HCT116 (cell line): Measurements from ENCODE around the gene TNIP1. TPM values are rescaled to one million over a fixed set of nuclear protein-coding genes. Genes with fewer than 3 reads are reported as not detected.

Experiments
- ATAC-seq: fragments of 200-7000 bp; cut with Tn5 transposase; 2 replicates; pipeline ENCODE4 v1.9.1; 2020; ENCODE audit warnings: mild to moderate bottlenecking, moderate library complexity
- BruUV-seq: library from RNA; stranded (reverse); fragments of 400-500 nt; replicated peaks from 2 replicates; lab custom pipeline; 2021; lab: Mats Ljungman, UMichigan
- CTCF ChIA-PET: fragments of 300-600 bp; sonication (Branson Sonifier 250); formaldehyde crosslinking; loops from one replicate; lab custom pipeline; 2021; ENCODE audit warnings: antibody characterized with exemption; lab: Charles Lee
- POLR2A ChIA-PET: fragments of 300-600, 350-600 bp; sonication (Branson Sonifier 250); formaldehyde crosslinking; loops from one replicate; lab custom pipeline; 2021; ENCODE audit warnings: antibody characterized with exemption; lab: Charles Lee
- RAD21 ChIA-PET, 2 experiments: fragments of 300-600 bp; sonication (Branson Sonifier 250); formaldehyde crosslinking; loops; one replicate each; lab custom pipeline; 2023; ENCODE audit warnings: low total read pairs in 2 of 2; ENCODE audit not compliant: uncharacterized antibody in 2 of 2, unreplicated experiment in 2 of 2, low non-redundant PET in 1 of 2; lab: Charles Lee
- DNase-seq: peaks from one replicate; pipeline ENCODE4 v3.0.0-alpha.2; 2010; ENCODE audit warnings: low read depth, low spot score
- H2AFZ ChIP-seq: fragments of 200-600 bp; shearing (Covaris generic), sonication (generic); 2 replicates; pipeline ENCODE4 v1.6.1; 2017; ENCODE audit warnings: low read depth, mixed run types, mixed read lengths, antibody characterized with exemption, low read length; ENCODE audit not compliant: poor library complexity, severe bottlenecking
- H3K27ac ChIP-seq: 2 replicates; pipeline ENCODE4 v1.5.1; 2012; ENCODE audit warnings: low read depth, low read length
- H3K27me3 ChIP-seq: fragments of 200-600 bp; sonication (generic); 2 replicates; pipeline ENCODE4 v1.6.1; 2016; ENCODE audit warnings: mixed run types, low read length, mixed read lengths; ENCODE audit not compliant: insufficient read depth
- H3K36me3 ChIP-seq, 2 experiments: fragments of 200-500 bp in 1 of 2; fragments of 200-600 bp in 1 of 2; sonication (Bioruptor generic) in 1 of 2; sonication (generic) in 1 of 2; 2 replicates each; pipeline versions ENCODE4 v1.5.1 to v1.6.1; 2014 to 2016; ENCODE audit warnings: low read length in 2 of 2, inconsistent platforms in 1 of 2, mixed read lengths in 1 of 2, mixed run types in 1 of 2; ENCODE audit not compliant: insufficient read depth in 2 of 2, control insufficient read depth in 1 of 2
- H3K4me1 ChIP-seq, 2 experiments: fragments of 200-600 bp in 1 of 2; sonication (generic) in 1 of 2; 2 replicates each; pipeline versions ENCODE4 v1.5.1 to v1.6.1; 2012 to 2017; ENCODE audit warnings: low read length in 2 of 2, inconsistent platforms in 1 of 2, mild to moderate bottlenecking in 1 of 2, mixed read lengths in 1 of 2, mixed run types in 1 of 2, moderate library complexity in 1 of 2; ENCODE audit not compliant: insufficient read depth in 2 of 2, control insufficient read depth in 1 of 2
- H3K4me2 ChIP-seq: fragments of 200-600 bp; sonication (generic); 2 replicates; pipeline ENCODE4 v1.6.1; 2017; ENCODE audit warnings: mixed run types, low read length, mixed read lengths
- H3K4me3 ChIP-seq, 2 experiments: fragments of 200-600 bp in 1 of 2; sonication (generic) in 1 of 2; replicated peaks in 1 of 2; 2 replicates each; pipeline ENCODE4 v1.5.1; 2011 to 2016; ENCODE audit warnings: low read length in 2 of 2, control low read depth in 1 of 2, low read depth in 1 of 2, mild to moderate bottlenecking in 1 of 2, mixed read lengths in 1 of 2, mixed run types in 1 of 2
- H3K79me2 ChIP-seq: fragments of 200-600 bp; sonication (generic); 2 replicates; pipeline ENCODE4 v1.6.1; 2017; ENCODE audit warnings: mild to moderate bottlenecking, mixed run types, low read length, moderate library complexity, mixed read lengths; ENCODE audit not compliant: insufficient read depth
- H3K9ac ChIP-seq: fragments of 200-600 bp; sonication (generic); 2 replicates; pipeline ENCODE4 v1.6.1; 2016; ENCODE audit warnings: low read length, mixed read lengths
- H3K9me2 ChIP-seq: fragments of 200-600 bp; sonication (generic), shearing (Covaris generic); 2 replicates; pipeline ENCODE4 v1.6.1; 2017; ENCODE audit warnings: mixed run types, mild to moderate bottlenecking, moderate library complexity; ENCODE audit not compliant: insufficient read depth
- H3K9me3 ChIP-seq, 2 experiments: fragments of 200-500 bp in 1 of 2; fragments of 200-600 bp in 1 of 2; sonication (Bioruptor generic) in 1 of 2; sonication (generic) in 1 of 2; 2 replicates each; pipeline ENCODE4 v1.6.1; 2014 to 2017; ENCODE audit warnings: low read length in 2 of 2, mixed read lengths in 2 of 2, inconsistent platforms in 1 of 2, low read depth in 1 of 2, mild to moderate bottlenecking in 1 of 2, mixed run types in 1 of 2, moderate library complexity in 1 of 2; ENCODE audit not compliant: control insufficient read depth in 1 of 2, insufficient read depth in 1 of 2
- H4K20me1 ChIP-seq: fragments of 200-600 bp; sonication (generic), shearing (Covaris generic); 2 replicates; pipeline ENCODE4 v1.6.1; 2017; ENCODE audit warnings: mixed run types, mild to moderate bottlenecking, moderate library complexity; ENCODE audit not compliant: insufficient read depth
- CBX3 ChIP-seq: IDR thresholded peaks from 2 replicates; pipeline ENCODE4 v1.6.1; 2012; ENCODE audit warnings: low read depth
- ELF1 ChIP-seq: IDR thresholded peaks from 2 replicates; pipeline ENCODE4 v1.6.1; 2012; ENCODE audit warnings: low read depth, borderline replicate concordance
- EZH2phosphoT487 ChIP-seq: fragments of 200-600 bp; IDR thresholded peaks from 2 replicates; pipeline ENCODE4 v1.6.1; 2018; ENCODE audit warnings: antibody characterized with exemption, borderline replicate concordance
- FOSL1 ChIP-seq: IDR thresholded peaks from 2 replicates; pipeline ENCODE4 v1.6.1; 2012; ENCODE audit warnings: low read depth
- POLR2A ChIP-seq: IDR thresholded peaks from 2 replicates; pipeline ENCODE4 v1.7.0; 2011; ENCODE audit warnings: borderline replicate concordance; ENCODE audit not compliant: insufficient read depth, insufficient read length; ENCODE audit errors: extremely low read depth
- POLR2AphosphoS5 ChIP-seq: IDR thresholded peaks from 2 replicates; pipeline ENCODE4 v1.6.1; 2011; ENCODE audit warnings: mild to moderate bottlenecking, low read depth, low read length, moderate library complexity
- TCF7L2 ChIP-seq: IDR thresholded peaks from 2 replicates; pipeline ENCODE4 v1.7.0; 2011; ENCODE audit warnings: borderline replicate concordance, inconsistent platforms; ENCODE audit not compliant: insufficient read depth, insufficient read length; ENCODE audit errors: extremely low read depth
- YY1 ChIP-seq: IDR thresholded peaks from 2 replicates; pipeline ENCODE4 v1.6.1; 2011; ENCODE audit warnings: low read length, low read depth, moderate library complexity, mild to moderate bottlenecking; ENCODE audit not compliant: insufficient replicate concordance; ENCODE audit errors: extremely low read depth
- ZNF274 ChIP-seq: fragments of 200-500 bp; sonication (Bioruptor generic); IDR thresholded peaks from 2 replicates; pipeline ENCODE4 v1.6.1; 2014; ENCODE audit warnings: mild to moderate bottlenecking, low read depth, low read length, inconsistent platforms
- intact Hi-C: fragments of 100-400 bp; cut with micrococcal nuclease; formaldehyde crosslinking; loops from 2 replicates; pipeline ENCODE4 v1.10.0; 2022
- total RNA-seq: library from RNA; stranded (reverse); gene quantifications from one replicate; pipeline ENCODE4 v1.2.1, GENCODE V29; 2021; ENCODE audit not compliant: unreplicated experiment
- TF ChIP-seq, protein P1 (sequence below): IDR thresholded peaks from 2 replicates; pipeline ENCODE4 v1.6.1; 2012

TNIP1 gene
- total RNA-seq, 1 experiment from 2014 or later = 46.0 TPM

DNA sequence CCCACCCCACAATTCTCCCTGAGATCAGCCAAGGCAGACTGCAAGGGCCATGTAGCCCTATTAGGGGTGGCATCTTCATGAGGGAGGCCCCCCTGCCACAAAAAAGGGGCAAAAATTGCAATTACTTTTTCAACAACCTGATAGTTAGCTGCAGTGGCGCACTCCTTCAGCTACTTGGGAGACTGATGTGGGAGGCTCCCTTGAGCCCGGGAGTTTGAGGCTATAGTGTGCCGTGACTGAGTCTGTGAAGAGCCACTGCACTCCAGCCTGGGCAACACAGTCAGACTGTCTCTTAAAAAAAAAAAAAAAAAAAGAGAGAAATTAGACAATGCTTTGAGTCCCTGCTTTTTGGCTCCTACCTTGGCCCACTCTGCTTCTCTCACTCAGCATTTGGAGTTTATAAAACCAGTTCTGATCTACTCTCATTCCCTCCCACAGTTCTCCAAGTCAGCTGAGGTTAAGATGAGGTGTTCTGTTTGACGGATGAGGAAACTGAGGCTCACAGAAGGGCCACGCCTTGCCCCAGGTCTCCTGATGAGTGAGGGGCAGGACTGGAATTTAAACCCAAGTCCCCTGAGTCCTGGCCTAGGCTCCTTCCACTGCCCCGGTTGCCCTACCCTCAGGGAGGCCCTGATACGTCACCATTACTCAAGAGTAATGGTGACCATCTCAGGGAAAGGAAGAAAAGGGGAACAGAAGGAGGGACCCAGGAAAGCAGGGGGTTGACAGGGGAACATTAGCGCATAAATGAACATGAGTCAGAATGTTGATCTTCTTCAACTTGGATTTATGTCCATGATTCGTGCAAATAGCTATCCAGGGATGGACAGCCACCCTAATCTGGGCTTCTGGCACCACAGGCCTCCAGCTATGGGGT is 51.4 kb downstream of the TNIP1 start:
- H3K79me2 ChIP-seq = no peaks in the 10 kb centered on the region
- POLR2A ChIA-PET = no interaction called here
- DNase-seq = no peak
- H3K9me2 ChIP-seq = no peaks in the 10 kb centered on the region
- RAD21 ChIA-PET = no interaction called here
- intact Hi-C loops = no loop called here
- H3K27ac ChIP-seq = no peak overlapping the region
- no peak overlapping the region for H3K9ac ChIP-seq
- no TSS peak for BruUV-seq
- CTCF ChIA-PET = no interaction called here
- no peak overlapping the region for H2AFZ ChIP-seq
- no peaks in the 10 kb centered on the region for H3K4me1 ChIP-seq
- no peaks in the 10 kb centered on the region for H3K9me3 ChIP-seq
- H4K20me1 ChIP-seq = no peaks in the 10 kb centered on the region
- no peak overlapping the region for H3K4me2 ChIP-seq
- no peak for ATAC-seq
- H3K36me3 ChIP-seq = 0 out of 4 replicates have a peak, but pooled peaks cover 6 to 11% of the 10 kb centered on the region in 2 experiments
- no peak for TF ChIP-seq EZH2phosphoT487
- no peak for TF ChIP-seq POLR2AphosphoS5
- no peak for TF ChIP-seq ELF1
- TF ChIP-seq ZNF274 = no peak
- TF ChIP-seq POLR2A = no peak
- TF ChIP-seq CBX3 = no peak
- no peak for TF ChIP-seq YY1
- no peaks in the 10 kb centered on the region for H3K27me3 ChIP-seq
- no peak overlapping the region for H3K4me3 ChIP-seq

DNA sequence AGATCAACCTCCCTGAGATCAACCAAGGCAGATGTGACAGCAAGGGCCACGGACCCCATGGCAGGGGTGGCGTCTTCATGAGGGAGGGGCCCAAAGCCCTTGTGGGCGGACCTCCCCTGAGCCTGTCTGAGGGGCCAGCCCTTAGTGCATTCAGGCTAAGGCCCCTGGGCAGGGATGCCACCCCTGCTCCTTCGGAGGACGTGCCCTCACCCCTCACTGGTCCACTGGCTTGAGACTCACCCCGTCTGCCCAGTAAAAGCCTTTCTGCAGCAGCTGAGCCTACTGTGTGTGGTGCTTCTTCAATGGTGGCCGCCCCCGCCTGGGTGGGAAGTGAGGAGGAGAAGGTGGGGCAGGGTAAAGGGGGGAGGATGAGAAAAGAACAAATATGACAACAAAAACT is 52.1 kb downstream of the TNIP1 start:
- Histone ChIP-seq H3K4me1 (no peaks in the 10 kb centered on the region), H3K9ac (no peak overlapping the region), H3K79me2 (no peaks in the 10 kb centered on the region), H3K27ac (no peak overlapping the region), H3K9me2 (no peaks in the 10 kb centered on the region), H3K27me3 (no peaks in the 10 kb centered on the region), H3K4me3 (no peak overlapping the region), H3K9me3 (no peaks in the 10 kb centered on the region), H2AFZ (no peak overlapping the region), H3K36me3 (0 out of 4 replicates have a peak, but pooled peaks cover 4 to 6% of the 10 kb centered on the region in 2 experiments), H4K20me1 (no peaks in the 10 kb centered on the region)
- ChIA-PET RAD21 (no interaction called here), POLR2A (no interaction called here), CTCF (no interaction called here)
- intact Hi-C loops = no loop called here
- ATAC-seq = no peak
- DNase-seq = no peak
- TF ChIP-seq TCF7L2 = no peak
- TF ChIP-seq, protein P1, sequence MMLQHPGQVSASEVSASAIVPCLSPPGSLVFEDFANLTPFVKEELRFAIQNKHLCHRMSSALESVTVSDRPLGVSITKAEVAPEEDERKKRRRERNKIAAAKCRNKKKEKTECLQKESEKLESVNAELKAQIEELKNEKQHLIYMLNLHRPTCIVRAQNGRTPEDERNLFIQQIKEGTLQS = no peak
- no peak for TF ChIP-seq FOSL1
- no peak for TF ChIP-seq POLR2AphosphoS5
- TF ChIP-seq, all 23 proteins: peak for 0
- H3K4me2 ChIP-seq = no peak overlapping the region
- BruUV-seq = no TSS peak
